PC-3 (cell line): ENCODE measurements around the gene ARID1A. TPM values are rescaled to one million over a fixed set of nuclear protein-coding genes. Genes with fewer than 3 reads are reported as not detected.

Experiments
- ATAC-seq: fragments of 200-7000 bp; cut with Tn5 transposase; 2 replicates; pipeline ENCODE4 v1.9.1; 2020; ENCODE audit warnings: mild to moderate bottlenecking, moderate library complexity
- BruUV-seq: library from RNA; stranded (reverse); fragments of 400-500 nt; replicated peaks from 2 replicates; lab custom pipeline; 2021; lab: Mats Ljungman, UMichigan
- CTCF ChIA-PET: fragments of 300-600 bp; sonication (Branson Sonifier 250); formaldehyde crosslinking; loops from one replicate; lab custom pipeline; 2022; ENCODE audit warnings: antibody characterized with exemption; lab: Charles Lee
- POLR2A ChIA-PET: fragments of 300-600 bp; sonication (Branson Sonifier 250); formaldehyde crosslinking; loops from one replicate; lab custom pipeline; 2022; ENCODE audit warnings: antibody characterized with exemption; ENCODE audit not compliant: unreplicated experiment; lab: Charles Lee
- DNase-seq: peaks from one replicate; pipeline ENCODE4 v3.0.0-alpha.2; 2015
- H2AFZ ChIP-seq: fragments of 300-600 bp; sonication (generic); 2 replicates; pipeline ENCODE4 v1.6.0; 2016; ENCODE audit warnings: antibody characterized with exemption, low read length
- H3F3A ChIP-seq: fragments of 300-600 bp; sonication (generic); one replicate; pipeline ENCODE4 v1.6.0; 2017; ENCODE audit warnings: antibody characterized with exemption, low read length, control low read depth, mild to moderate bottlenecking; ENCODE audit not compliant: unreplicated experiment
- H3K27ac ChIP-seq: fragments of 300-600 bp; sonication (generic); 2 replicates; pipeline ENCODE4 v1.5.1; 2016; ENCODE audit warnings: mild to moderate bottlenecking, low read length
- H3K27me3 ChIP-seq: fragments of 300-600 bp; sonication (generic); 2 replicates; pipeline ENCODE4 v1.6.1; 2016; ENCODE audit warnings: low read length, mixed read lengths
- H3K36me3 ChIP-seq: fragments of 300-600 bp; sonication (generic); 2 replicates; pipeline ENCODE4 v1.6.1; 2016; ENCODE audit warnings: low read depth, mixed run types, low read length, mixed read lengths
- H3K4me1 ChIP-seq: fragments of 300-600 bp; sonication (generic); 2 replicates; pipeline ENCODE4 v1.5.1; 2016; ENCODE audit warnings: low read length; ENCODE audit not compliant: insufficient read depth
- H3K4me2 ChIP-seq: fragments of 300-600 bp; sonication (generic); 2 replicates; pipeline ENCODE4 v1.6.0; 2016; ENCODE audit warnings: low read length
- H3K4me3 ChIP-seq: fragments of 300-600 bp; sonication (generic); 2 replicates; pipeline ENCODE4 v1.5.1; 2016; ENCODE audit warnings: mild to moderate bottlenecking, low read length, mixed read lengths
- H3K79me2 ChIP-seq: fragments of 300-600 bp; sonication (generic); 2 replicates; pipeline ENCODE4 v1.6.1; 2017; ENCODE audit warnings: low read length, mixed read lengths
- H3K9ac ChIP-seq: fragments of 300-600 bp; sonication (generic); 2 replicates; pipeline ENCODE4 v1.6.0; 2016; ENCODE audit warnings: mild to moderate bottlenecking, low read length
- H3K9me2 ChIP-seq: fragments of 300-600 bp; sonication (generic); replicated peaks from 2 replicates; pipeline ENCODE4 v1.6.1; 2016; ENCODE audit warnings: mixed run types, low read length, mixed read lengths
- H3K9me3 ChIP-seq: fragments of 300-600 bp; sonication (generic); 2 replicates; pipeline ENCODE4 v1.6.1; 2016; ENCODE audit warnings: low read length, mixed read lengths
- H4K20me1 ChIP-seq: fragments of 300-600 bp; sonication (generic); 2 replicates; pipeline ENCODE4 v1.6.1; 2016; ENCODE audit warnings: low read length, mixed read lengths
- EZH2 ChIP-seq: fragments of 300-600 bp; sonication (generic); IDR thresholded peaks from one replicate; pipeline ENCODE4 v1.6.1; 2017; ENCODE audit warnings: antibody characterized with exemption, mild to moderate bottlenecking, low read length; ENCODE audit not compliant: unreplicated experiment
- EZH2phosphoT487 ChIP-seq: fragments of 300-600 bp; sonication (generic); IDR thresholded peaks from 2 replicates; pipeline ENCODE4 v1.6.1; 2018; ENCODE audit warnings: mild to moderate bottlenecking, antibody characterized with exemption, low read length, borderline replicate concordance
- intact Hi-C: fragments of 100-400 bp; cut with micrococcal nuclease; formaldehyde crosslinking; loops from 2 replicates; pipeline ENCODE4 v1.9.0; 2023
- total RNA-seq: library from RNA; depleted of rRNA; stranded (reverse); fragments of >200 nt; gene quantifications from 2 replicates; pipeline ENCODE4 v1.2.3, GENCODE V29; 2014
- TF ChIP-seq, protein P1 (sequence below): fragments of 300-600 bp; sonication (generic); conservative IDR thresholded peaks from 2 replicates; pipeline ENCODE4 v1.5.1; 2017; ENCODE audit warnings: antibody characterized with exemption, low read depth, mild to moderate bottlenecking, low read length

ARID1A gene
- total RNA-seq, 1 experiment from 2014 or later: 43.8 TPM

DNA sequence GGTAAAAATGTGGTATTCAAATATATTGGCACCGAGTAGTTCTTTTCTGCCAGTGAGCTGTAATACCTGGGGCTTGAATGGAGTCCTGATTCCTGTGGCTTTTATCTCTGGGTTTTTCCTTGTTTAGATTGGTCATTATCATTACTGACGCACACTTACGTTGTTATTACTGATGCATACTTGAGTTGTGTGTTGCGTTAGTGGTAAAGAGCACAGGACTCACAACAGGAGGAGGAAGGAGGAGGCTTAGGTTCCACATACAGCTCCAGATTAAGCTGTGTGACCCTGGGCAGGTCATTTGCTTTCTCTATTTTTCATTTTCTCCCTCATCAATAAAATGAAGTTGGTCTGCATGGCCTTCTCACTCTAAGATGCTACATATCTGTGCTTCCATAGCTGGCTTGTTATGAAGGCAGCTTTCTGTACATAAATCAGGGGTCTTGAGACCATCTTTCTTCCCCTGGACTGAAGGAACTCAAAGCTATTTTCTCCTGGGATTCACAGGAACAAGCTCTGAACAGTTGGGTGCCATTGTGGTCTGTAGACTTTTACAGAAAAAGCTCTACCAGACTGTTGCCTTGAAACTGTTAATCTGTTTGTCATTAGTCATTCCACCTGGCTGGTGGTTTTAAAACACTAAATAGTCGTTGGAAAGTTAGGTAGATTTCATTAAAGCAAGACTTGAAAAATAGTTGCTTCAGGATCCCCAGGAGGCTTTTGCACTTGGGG lies 5.6 kb downstream of the ARID1A start:
- Histone ChIP-seq H3K4me3 (peak overlapping the region; percentile 86), H3K4me1 (peaks cover 78% of the 10 kb centered on the region), H3K27ac (peak overlapping the region; percentile 49), H3K9ac (no peak overlapping the region), H3F3A (peaks cover 8% of the 10 kb centered on the region), H3K9me3 (no peaks in the 10 kb centered on the region), H3K79me2 (peaks cover 96% of the 10 kb centered on the region), H3K36me3 (no peaks in the 10 kb centered on the region; the same call in 1 of the 2 replicates), H3K9me2 (no peaks in the 10 kb centered on the region), H2AFZ (no peak overlapping the region), H3K27me3 (no peaks in the 10 kb centered on the region), H3K4me2 (peak overlapping the region; percentile 82), H4K20me1 (peaks cover 60% of the 10 kb centered on the region)
- POLR2A ChIA-PET: interaction anchor here (0.6 kb wide), 1 partner anchor 56 kb away, joined by 21 read pairs; no protein-coding TSS in a partner anchor
- CTCF ChIA-PET: interaction anchor here (0.5 kb wide), 1 partner anchor 8 kb away, joined by 5 read pairs; no protein-coding TSS in a partner anchor
- intact Hi-C loops: no loop called here
- peak; percentile 60 for DNase-seq
- BruUV-seq: no TSS peak
- TF ChIP-seq EZH2 (no peak), EZH2phosphoT487 (no peak)
- TF ChIP-seq, protein P1, sequence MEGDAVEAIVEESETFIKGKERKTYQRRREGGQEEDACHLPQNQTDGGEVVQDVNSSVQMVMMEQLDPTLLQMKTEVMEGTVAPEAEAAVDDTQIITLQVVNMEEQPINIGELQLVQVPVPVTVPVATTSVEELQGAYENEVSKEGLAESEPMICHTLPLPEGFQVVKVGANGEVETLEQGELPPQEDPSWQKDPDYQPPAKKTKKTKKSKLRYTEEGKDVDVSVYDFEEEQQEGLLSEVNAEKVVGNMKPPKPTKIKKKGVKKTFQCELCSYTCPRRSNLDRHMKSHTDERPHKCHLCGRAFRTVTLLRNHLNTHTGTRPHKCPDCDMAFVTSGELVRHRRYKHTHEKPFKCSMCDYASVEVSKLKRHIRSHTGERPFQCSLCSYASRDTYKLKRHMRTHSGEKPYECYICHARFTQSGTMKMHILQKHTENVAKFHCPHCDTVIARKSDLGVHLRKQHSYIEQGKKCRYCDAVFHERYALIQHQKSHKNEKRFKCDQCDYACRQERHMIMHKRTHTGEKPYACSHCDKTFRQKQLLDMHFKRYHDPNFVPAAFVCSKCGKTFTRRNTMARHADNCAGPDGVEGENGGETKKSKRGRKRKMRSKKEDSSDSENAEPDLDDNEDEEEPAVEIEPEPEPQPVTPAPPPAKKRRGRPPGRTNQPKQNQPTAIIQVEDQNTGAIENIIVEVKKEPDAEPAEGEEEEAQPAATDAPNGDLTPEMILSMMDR: no peak
- ATAC-seq: no peak

DNA sequence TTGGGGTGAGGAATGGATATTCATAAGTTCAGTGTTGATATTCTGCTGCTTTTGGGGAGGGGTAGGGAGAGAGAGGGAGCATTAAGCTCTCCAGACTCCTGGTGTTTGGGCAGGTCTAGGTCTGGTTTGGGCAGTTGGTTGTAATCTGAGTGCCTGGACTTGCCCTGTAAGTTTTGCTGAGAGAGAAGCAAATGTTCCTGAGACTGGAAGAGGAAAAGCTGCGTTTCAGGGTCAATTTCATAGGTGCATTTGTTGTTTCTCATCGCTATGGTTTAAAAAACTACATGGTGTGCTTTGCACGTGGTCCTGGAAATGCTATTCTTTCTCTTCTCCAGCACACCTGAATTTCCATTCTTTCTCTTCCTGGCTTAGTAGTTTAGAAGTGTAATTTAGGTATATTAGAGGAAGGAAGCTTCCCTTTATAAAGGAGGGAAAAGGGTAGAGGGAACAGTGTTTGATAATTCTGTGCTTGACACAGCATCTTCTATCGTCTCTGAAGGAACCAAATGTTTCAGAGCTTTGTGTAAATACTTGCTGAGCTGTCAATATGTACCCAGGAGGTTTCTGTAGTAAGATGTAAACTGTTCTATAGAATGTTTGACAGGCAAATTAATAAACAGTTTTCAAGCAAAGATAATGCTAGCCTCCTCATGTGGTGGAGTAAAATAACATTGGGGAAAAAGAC lies 6.3 kb downstream of the ARID1A start:
- DNase-seq: peak; percentile 54
- H2AFZ ChIP-seq: no peak overlapping the region
- TF ChIP-seq, protein P1: no peak
- no peak for TF ChIP-seq EZH2phosphoT487
- no peak for TF ChIP-seq EZH2
- H3K36me3 ChIP-seq: no peaks in the 10 kb centered on the region; the same call in 1 of the 2 replicates
- no TSS peak for BruUV-seq
- peak overlapping the region; percentile 49 for H3K27ac ChIP-seq
- peak overlapping the region; percentile 82 for H3K4me2 ChIP-seq
- intact Hi-C loops: no loop called here
- no peaks in the 10 kb centered on the region for H3K27me3 ChIP-seq
- peaks cover 13% of the 10 kb centered on the region for H3F3A ChIP-seq
- ATAC-seq: no peak
- POLR2A ChIA-PET: no interaction called here
- H3K79me2 ChIP-seq: peaks cover 96% of the 10 kb centered on the region
- no peaks in the 10 kb centered on the region for H3K9me3 ChIP-seq
- H4K20me1 ChIP-seq: peaks cover 60% of the 10 kb centered on the region
- H3K9me2 ChIP-seq: no peaks in the 10 kb centered on the region
- peaks cover 85% of the 10 kb centered on the region for H3K4me1 ChIP-seq
- CTCF ChIA-PET: interaction anchor here (0.5 kb wide), 1 partner anchor 7 kb away, joined by 5 read pairs; no protein-coding TSS in a partner anchor
- peak overlapping the region; percentile 86 for H3K4me3 ChIP-seq
- H3K9ac ChIP-seq: no peak overlapping the region
